Measurements from ENCODE around the gene ANKRD11.
A peak's percentile ranks its signal among the peaks of the same experiment; 100 is the strongest.

Gene ANKRD11

GRCh38 chr16:89506791-89507191 lies 16.4 kb upstream of the ANKRD11 start:
- DNase-seq (ENCODE audit: low spot score) = no peak

GRCh38 chr16:89506113-89506504 lies 15.7 kb upstream of the ANKRD11 start:
- no peak for DNase-seq (ENCODE audit: low spot score)

- peak; percentile 84 for DNase-seq (ENCODE audit: low spot score)
Measured at GRCh38 chr16:89505204-89506112, 15.1 kb upstream of the ANKRD11 start.

GRCh38 chr16:89504091-89504490 lies 13.7 kb upstream of the ANKRD11 start:
- DNase-seq (ENCODE audit: low spot score) = no peak

GRCh38 chr16:89502081-89502843 lies 11.9 kb upstream of the ANKRD11 start:
- DNase-seq (ENCODE audit: low spot score) = peak; percentile 58

GRCh38 chr16:89499767-89500166 lies 9.4 kb upstream of the ANKRD11 start:
- DNase-seq (ENCODE audit: low spot score) = no peak

GRCh38 chr16:89498839-89499238 lies 8.5 kb upstream of the ANKRD11 start:
- no peak for DNase-seq (ENCODE audit: low spot score)

GRCh38 chr16:89495121-89495520 lies 4.8 kb upstream of the ANKRD11 start:
- peak; percentile 85 for DNase-seq (ENCODE audit: low spot score)

- DNase-seq (ENCODE audit: low spot score) = no peak
Measured at GRCh38 chr16:89493776-89494175, 3.4 kb upstream of the ANKRD11 start.

- no peak for DNase-seq (ENCODE audit: low spot score)
Measured at GRCh38 chr16:89491974-89492687, 1.8 kb upstream of the ANKRD11 start.

- peak; percentile 68 for DNase-seq (ENCODE audit: low spot score)
Measured at GRCh38 chr16:89491238-89491869, 993 bp upstream of the ANKRD11 start.

- DNase-seq (ENCODE audit: low spot score) = no peak
Measured at GRCh38 chr16:89489898-89490438, 393 bp downstream of the ANKRD11 start.

GRCh38 chr16:89489040-89489897 lies 1.1 kb downstream of the ANKRD11 start:
- peak; percentile 90 for DNase-seq (ENCODE audit: low spot score)

GRCh38 chr16:89485701-89486246 lies 4.6 kb downstream of the ANKRD11 start:
- no peak for DNase-seq (ENCODE audit: low spot score)

GRCh38 chr16:89484923-89485679 lies 5.3 kb downstream of the ANKRD11 start:
- DNase-seq (ENCODE audit: low spot score) = no peak

- DNase-seq (ENCODE audit: low spot score) = no peak
Measured at GRCh38 chr16:89484041-89484501, 6.3 kb downstream of the ANKRD11 start.

- no peak for DNase-seq (ENCODE audit: low spot score)
Measured at GRCh38 chr16:89482817-89483205, 7.5 kb downstream of the ANKRD11 start.

GRCh38 chr16:89482150-89482816 lies 8.1 kb downstream of the ANKRD11 start:
- no peak for DNase-seq (ENCODE audit: low spot score)

GRCh38 chr16:89481356-89481955 lies 8.9 kb downstream of the ANKRD11 start:
- DNase-seq (ENCODE audit: low spot score) = no peak
